HL-60 (cell line): ENCODE results near the gene RAC3.

Experiments used
- CTCF ChIP-seq: IDR thresholded peaks from one replicate; pipeline ENCODE4 v1.5.1; 2011; ENCODE audit warnings: low read length, control low read depth, inconsistent platforms; ENCODE audit not compliant: insufficient read depth
- GABPA ChIP-seq: IDR thresholded peaks from 2 replicates; pipeline ENCODE4 v1.6.1; 2012; ENCODE audit warnings: low read depth
- POLR2AphosphoS5 ChIP-seq: IDR thresholded peaks from 2 replicates; pipeline ENCODE4 v1.6.1; 2012; ENCODE audit warnings: low read depth
- REST ChIP-seq: IDR thresholded peaks from 2 replicates; pipeline ENCODE4 v1.6.1; 2012; ENCODE audit warnings: low read depth; ENCODE audit not compliant: insufficient replicate concordance

GRCh38 chr17:82072827-82073226 lies 41.3 kb downstream of the RAC3 start:
- no peak for TF ChIP-seq CTCF
- no peak for TF ChIP-seq POLR2AphosphoS5
- TF ChIP-seq REST = no peak
- no peak for TF ChIP-seq GABPA
